K562 (cell line): ENCODE results near the gene NUPR1. TPM values are rescaled to one million over a fixed set of nuclear protein-coding genes. Genes with fewer than 3 reads are reported as not detected.

ENCODE experiments used
- ATF1 ChIP-seq, 2 experiments: fragments of 450-650 bp in 1 of 2; IDR thresholded peaks; 2 replicates each; pipeline ENCODE4 v1.6.1; 2016; ENCODE audit warnings: missing compliant biosample characterization in 1 of 2, missing genetic modification characterization in 1 of 2
- CREB1 ChIP-seq, 2 experiments: sonication (generic) in 1 of 2; formaldehyde crosslinking in 1 of 2; IDR thresholded peaks; 2 replicates each; pipeline versions ENCODE4 v1.6.1 to v1.8.0; 2012 to 2022; ENCODE audit warnings: inconsistent platforms in 1 of 2, mild to moderate bottlenecking in 1 of 2, missing genetic modification reagents in 1 of 2, moderate library complexity in 1 of 2
- FIP1L1 ChIP-seq: fragments of 200-400 bp; formaldehyde crosslinking; IDR thresholded peaks from 2 replicates; pipeline ENCODE4 v1.6.1; 2018; ENCODE audit warnings: mild to moderate bottlenecking, low read depth, low read length; ENCODE audit not compliant: poor library complexity, severe bottlenecking
- KLF16 ChIP-seq: IDR thresholded peaks from 2 replicates; pipeline ENCODE4 v1.6.1; 2016; ENCODE audit warnings: antibody characterized with exemption
- NBN ChIP-seq: fragments of 450-650 bp; IDR thresholded peaks from 2 replicates; pipeline ENCODE4 v1.6.1; 2016; ENCODE audit warnings: low read depth, mild to moderate bottlenecking
- OTX1 ChIP-seq: fragments of 450-650 bp; formaldehyde crosslinking; IDR thresholded peaks from 2 replicates; pipeline ENCODE4 v1.4.0; 2022; ENCODE audit warnings: mild to moderate bottlenecking
- POLR2B ChIP-seq: fragments of 450-650 bp; IDR thresholded peaks from 2 replicates; pipeline ENCODE4 v1.6.1; 2018; ENCODE audit warnings: low read depth; ENCODE audit not compliant: partially characterized antibody
- POLR3G ChIP-seq: IDR thresholded peaks from 2 replicates; pipeline ENCODE4 v1.6.1; 2011; ENCODE audit not compliant: insufficient read length, insufficient replicate concordance; ENCODE audit errors: extremely low read depth
- ZNF12 ChIP-seq: sonication (generic); formaldehyde crosslinking; IDR thresholded peaks from 2 replicates; pipeline ENCODE4 v1.4.0; 2020; ENCODE audit warnings: mild to moderate bottlenecking, missing genetic modification reagents
- ZNF143 ChIP-seq: sonication (generic); formaldehyde crosslinking; IDR thresholded peaks from 2 replicates; pipeline ENCODE4 v1.9.0; 2022; ENCODE audit warnings: mild to moderate bottlenecking, missing genetic modification reagents
- polyA plus RNA-seq, 8 experiments: library from polyadenylated mRNA; depleted of rRNA in 4 of 8; stranded (reverse) in 5 of 8; unstranded in 3 of 8; fragments of >200 nt; fragmentation: Nextera tagmentation in 2 of 8; fragmentation: Illumina TruSeq in 1 of 8; extraction: Ambion mirVana in 2 of 8; extraction: Trizol in 1 of 8; gene quantifications; 2 replicates each; pipeline versions ENCODE4 v1.2.1 to v1.2.3, GENCODE V29; 2011 to 2014; ENCODE audit warnings: inconsistent platforms in 1 of 8, missing spikeins in 1 of 8
- total RNA-seq, 7 experiments: library from RNA; depleted of rRNA in 6 of 7; stranded (reverse); fragments of >200 nt in 6 of 7; fragmentation: Illumina TruSeq in 2 of 7; extraction: Trizol in 2 of 7; gene quantifications; 2 replicates each; pipeline versions ENCODE4 v1.2.1 to v1.2.3, GENCODE V29; 2011 to 2021; ENCODE audit warnings: low replicate concordance in 1 of 7
- TF ChIP-seq, protein P1 (sequence below): fragments of 250-450 bp; sonication (Bioruptor Pico); IDR thresholded peaks from 2 replicates; pipeline ENCODE4 v1.4.0; 2020
- TF ChIP-seq, protein P2 (sequence below): fragments of 250-450 bp; sonication (Bioruptor Pico); IDR thresholded peaks from 2 replicates; pipeline ENCODE4 v1.4.0; 2020; ENCODE audit warnings: mild to moderate bottlenecking
- TF ChIP-seq, protein P3 (sequence below), 2 experiments: IDR thresholded peaks; 2 replicates each; pipeline ENCODE4 v1.6.1; 2012; ENCODE audit warnings: improper control_type of control experiment in 2 of 2, low read depth in 2 of 2, low read length in 2 of 2, borderline replicate concordance in 1 of 2
- TF ChIP-seq, protein P4 (sequence below), 2 experiments: fragments of 450-650 bp in 1 of 2; sonication (generic) in 1 of 2; formaldehyde crosslinking; conservative IDR thresholded peaks; 2 replicates each; pipeline versions ENCODE4 v1.4.0 to v1.8.1; 2020 to 2022; ENCODE audit warnings: mild to moderate bottlenecking in 1 of 2, missing genetic modification reagents in 1 of 2

The NUPR1 gene
- total and polyA plus RNA-seq, 9 of the 15 experiments (the other 6 are each of a cell fraction or from before 2014, with no cell fraction given) = 0.07 to 1.5 (median 0.27) TPM

DNA sequence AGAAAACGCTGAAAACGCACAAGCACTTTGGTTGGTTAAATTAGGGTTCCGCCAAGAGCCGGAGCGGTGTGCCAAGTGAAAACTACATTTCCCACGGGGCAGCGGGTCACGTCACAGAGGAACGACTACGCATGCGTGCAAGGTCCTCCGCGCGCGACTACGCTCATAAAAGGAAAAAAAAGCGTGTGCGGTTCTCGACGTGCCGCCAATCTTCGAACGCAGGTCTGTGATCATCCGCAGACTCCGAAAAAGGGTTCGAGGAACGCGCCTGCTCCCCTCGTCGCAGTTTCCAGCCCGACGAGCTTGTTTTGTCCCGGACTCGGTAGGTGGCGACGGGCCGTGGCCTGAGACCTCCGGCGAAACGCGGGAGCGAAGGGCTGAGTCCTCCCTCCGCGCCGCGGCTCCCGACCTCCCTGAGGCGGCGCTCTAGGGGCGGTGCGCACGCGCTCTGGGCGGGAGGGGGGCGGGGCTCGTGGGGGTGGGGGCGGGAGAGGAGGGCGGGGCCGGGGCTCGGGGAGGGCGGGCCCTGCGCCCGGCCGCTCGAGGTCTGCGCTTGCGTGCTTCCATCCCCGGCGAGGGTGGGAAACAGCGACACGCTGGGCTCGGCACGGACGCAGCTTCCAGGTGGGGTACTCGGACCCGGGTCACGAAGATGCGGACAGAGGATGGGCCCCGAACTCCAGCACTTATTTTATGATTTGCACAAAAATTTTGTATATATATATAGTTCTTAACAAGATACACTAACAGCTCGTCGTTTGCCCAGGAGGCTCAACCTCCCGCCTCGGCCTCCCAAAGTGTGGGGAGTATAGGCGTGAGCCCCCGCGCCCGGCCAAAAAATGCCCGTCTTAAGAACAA is 15.2 kb upstream of the NUPR1 start, which contains the start of gene SGF29 (continued):
- TF ChIP-seq, protein P1, sequence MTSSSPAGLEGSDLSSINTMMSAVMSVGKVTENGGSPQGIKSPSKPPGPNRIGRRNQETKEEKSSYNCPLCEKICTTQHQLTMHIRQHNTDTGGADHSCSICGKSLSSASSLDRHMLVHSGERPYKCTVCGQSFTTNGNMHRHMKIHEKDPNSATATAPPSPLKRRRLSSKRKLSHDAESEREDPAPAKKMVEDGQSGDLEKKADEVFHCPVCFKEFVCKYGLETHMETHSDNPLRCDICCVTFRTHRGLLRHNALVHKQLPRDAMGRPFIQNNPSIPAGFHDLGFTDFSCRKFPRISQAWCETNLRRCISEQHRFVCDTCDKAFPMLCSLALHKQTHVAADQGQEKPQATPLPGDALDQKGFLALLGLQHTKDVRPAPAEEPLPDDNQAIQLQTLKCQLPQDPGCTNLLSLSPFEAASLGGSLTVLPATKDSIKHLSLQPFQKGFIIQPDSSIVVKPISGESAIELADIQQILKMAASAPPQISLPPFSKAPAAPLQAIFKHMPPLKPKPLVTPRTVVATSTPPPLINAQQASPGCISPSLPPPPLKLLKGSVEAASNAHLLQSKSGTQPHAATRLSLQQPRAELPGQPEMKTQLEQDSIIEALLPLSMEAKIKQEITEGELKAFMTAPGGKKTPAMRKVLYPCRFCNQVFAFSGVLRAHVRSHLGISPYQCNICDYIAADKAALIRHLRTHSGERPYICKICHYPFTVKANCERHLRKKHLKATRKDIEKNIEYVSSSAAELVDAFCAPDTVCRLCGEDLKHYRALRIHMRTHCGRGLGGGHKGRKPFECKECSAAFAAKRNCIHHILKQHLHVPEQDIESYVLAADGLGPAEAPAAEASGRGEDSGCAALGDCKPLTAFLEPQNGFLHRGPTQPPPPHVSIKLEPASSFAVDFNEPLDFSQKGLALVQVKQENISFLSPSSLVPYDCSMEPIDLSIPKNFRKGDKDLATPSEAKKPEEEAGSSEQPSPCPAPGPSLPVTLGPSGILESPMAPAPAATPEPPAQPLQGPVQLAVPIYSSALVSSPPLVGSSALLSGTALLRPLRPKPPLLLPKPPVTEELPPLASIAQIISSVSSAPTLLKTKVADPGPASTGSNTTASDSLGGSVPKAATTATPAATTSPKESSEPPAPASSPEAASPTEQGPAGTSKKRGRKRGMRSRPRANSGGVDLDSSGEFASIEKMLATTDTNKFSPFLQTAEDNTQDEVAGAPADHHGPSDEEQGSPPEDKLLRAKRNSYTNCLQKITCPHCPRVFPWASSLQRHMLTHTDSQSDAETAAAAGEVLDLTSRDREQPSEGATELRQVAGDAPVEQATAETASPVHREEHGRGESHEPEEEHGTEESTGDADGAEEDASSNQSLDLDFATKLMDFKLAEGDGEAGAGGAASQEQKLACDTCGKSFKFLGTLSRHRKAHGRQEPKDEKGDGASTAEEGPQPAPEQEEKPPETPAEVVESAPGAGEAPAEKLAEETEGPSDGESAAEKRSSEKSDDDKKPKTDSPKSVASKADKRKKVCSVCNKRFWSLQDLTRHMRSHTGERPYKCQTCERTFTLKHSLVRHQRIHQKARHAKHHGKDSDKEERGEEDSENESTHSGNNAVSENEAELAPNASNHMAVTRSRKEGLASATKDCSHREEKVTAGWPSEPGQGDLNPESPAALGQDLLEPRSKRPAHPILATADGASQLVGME (CRISPR knock-in tag) = no peak
- TF ChIP-seq ATF1 (CRISPR knock-in tag; IDR thresholded peaks at IDR 0.05) (no peak; the same call in 1 of the 2 replicates), ATF1 (tag; IDR thresholded peaks at IDR 0.05) (peak; percentile 97), POLR2B (peak; percentile 90), OTX1 (CRISPR knock-in tag) (0 out of 2 replicates have a peak, but pooled peaks have one; percentile 50), ZNF143 (peak; percentile 89), CREB1 (IDR thresholded peaks at IDR 0.05) (peak; percentile 87), CREB1 (CRISPR knock-in tag; IDR thresholded peaks at IDR 0.05) (peak; percentile 89), POLR3G (no peak), ZNF12 (CRISPR knock-in tag) (peak; percentile 42; the same call in 1 of the 2 replicates), KLF16 (no peak), NBN (peak; percentile 76; the same call in 1 of the 2 replicates), FIP1L1 (peak; percentile 61)
- TF ChIP-seq, protein P2, sequence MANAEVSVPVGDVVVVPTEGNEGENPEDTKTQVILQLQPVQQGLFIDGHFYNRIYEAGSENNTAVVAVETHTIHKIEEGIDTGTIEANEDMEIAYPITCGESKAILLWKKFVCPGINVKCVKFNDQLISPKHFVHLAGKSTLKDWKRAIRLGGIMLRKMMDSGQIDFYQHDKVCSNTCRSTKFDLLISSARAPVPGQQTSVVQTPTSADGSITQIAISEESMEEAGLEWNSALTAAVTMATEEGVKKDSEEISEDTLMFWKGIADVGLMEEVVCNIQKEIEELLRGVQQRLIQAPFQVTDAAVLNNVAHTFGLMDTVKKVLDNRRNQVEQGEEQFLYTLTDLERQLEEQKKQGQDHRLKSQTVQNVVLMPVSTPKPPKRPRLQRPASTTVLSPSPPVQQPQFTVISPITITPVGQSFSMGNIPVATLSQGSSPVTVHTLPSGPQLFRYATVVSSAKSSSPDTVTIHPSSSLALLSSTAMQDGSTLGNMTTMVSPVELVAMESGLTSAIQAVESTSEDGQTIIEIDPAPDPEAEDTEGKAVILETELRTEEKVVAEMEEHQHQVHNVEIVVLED (CRISPR knock-in tag) = peak; percentile 91
- TF ChIP-seq, protein P3, sequence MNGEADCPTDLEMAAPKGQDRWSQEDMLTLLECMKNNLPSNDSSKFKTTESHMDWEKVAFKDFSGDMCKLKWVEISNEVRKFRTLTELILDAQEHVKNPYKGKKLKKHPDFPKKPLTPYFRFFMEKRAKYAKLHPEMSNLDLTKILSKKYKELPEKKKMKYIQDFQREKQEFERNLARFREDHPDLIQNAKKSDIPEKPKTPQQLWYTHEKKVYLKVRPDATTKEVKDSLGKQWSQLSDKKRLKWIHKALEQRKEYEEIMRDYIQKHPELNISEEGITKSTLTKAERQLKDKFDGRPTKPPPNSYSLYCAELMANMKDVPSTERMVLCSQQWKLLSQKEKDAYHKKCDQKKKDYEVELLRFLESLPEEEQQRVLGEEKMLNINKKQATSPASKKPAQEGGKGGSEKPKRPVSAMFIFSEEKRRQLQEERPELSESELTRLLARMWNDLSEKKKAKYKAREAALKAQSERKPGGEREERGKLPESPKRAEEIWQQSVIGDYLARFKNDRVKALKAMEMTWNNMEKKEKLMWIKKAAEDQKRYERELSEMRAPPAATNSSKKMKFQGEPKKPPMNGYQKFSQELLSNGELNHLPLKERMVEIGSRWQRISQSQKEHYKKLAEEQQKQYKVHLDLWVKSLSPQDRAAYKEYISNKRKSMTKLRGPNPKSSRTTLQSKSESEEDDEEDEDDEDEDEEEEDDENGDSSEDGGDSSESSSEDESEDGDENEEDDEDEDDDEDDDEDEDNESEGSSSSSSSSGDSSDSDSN (IDR thresholded peaks at IDR 0.05; ENCODE audit: borderline replicate concordance in 1 of 2, low read depth in 2 of 2, low read length in 2 of 2) = 0 out of 4 replicates have a peak, but pooled peaks of 1 of the 2 experiments have one; percentile 48
- TF ChIP-seq, protein P4, sequence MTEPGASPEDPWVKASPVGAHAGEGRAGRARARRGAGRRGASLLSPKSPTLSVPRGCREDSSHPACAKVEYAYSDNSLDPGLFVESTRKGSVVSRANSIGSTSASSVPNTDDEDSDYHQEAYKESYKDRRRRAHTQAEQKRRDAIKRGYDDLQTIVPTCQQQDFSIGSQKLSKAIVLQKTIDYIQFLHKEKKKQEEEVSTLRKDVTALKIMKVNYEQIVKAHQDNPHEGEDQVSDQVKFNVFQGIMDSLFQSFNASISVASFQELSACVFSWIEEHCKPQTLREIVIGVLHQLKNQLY (CRISPR knock-in tag; conservative IDR thresholded peaks at IDR 0.05) = no peak
